ENCODE results near the gene DENND4A.

DNA sequence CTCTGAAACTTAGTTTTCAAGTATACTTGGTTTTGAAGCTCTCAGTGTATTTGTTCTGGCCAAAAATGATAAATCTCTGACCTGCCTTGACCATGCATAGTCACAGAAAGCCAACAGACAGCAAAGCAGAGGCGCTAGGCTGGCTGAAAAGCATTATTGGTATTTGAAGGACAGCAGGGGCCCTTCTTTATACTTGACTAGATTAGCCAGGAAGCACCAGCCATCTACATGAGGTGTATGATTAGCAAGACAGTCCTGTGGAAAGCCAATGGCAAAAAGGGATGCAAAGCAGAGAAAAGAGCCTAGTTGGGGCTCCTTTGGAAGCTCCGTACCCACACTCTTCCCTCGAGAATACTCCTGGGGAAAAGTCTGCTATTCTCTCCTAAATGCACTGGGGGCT lies 162.5 kb downstream of the DENND4A start:
- TF ChIP-seq POLR2A (IDR thresholded peaks at IDR 0.05) (no peak), POLR2AphosphoS5 (IDR thresholded peaks at IDR 0.05) (no peak)
- TF ChIP-seq, protein P1, sequence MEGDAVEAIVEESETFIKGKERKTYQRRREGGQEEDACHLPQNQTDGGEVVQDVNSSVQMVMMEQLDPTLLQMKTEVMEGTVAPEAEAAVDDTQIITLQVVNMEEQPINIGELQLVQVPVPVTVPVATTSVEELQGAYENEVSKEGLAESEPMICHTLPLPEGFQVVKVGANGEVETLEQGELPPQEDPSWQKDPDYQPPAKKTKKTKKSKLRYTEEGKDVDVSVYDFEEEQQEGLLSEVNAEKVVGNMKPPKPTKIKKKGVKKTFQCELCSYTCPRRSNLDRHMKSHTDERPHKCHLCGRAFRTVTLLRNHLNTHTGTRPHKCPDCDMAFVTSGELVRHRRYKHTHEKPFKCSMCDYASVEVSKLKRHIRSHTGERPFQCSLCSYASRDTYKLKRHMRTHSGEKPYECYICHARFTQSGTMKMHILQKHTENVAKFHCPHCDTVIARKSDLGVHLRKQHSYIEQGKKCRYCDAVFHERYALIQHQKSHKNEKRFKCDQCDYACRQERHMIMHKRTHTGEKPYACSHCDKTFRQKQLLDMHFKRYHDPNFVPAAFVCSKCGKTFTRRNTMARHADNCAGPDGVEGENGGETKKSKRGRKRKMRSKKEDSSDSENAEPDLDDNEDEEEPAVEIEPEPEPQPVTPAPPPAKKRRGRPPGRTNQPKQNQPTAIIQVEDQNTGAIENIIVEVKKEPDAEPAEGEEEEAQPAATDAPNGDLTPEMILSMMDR (IDR thresholded peaks at IDR 0.05 in 8 of 11, conservative IDR thresholded peaks at IDR 0.05 in 3 of 11) = no peak

All from spleen (tissue), 7 donors.